IMR-90 (cell line): ENCODE results near the gene FBXW12.

Source experiments
- CEBPB ChIP-seq: IDR thresholded peaks from 2 replicates; pipeline ENCODE4 v1.6.1; 2012; ENCODE audit warnings: low read depth, low read length, improper control_type of control experiment
- CHD1 ChIP-seq: IDR thresholded peaks from 2 replicates; pipeline ENCODE4 v1.6.1; 2012; ENCODE audit warnings: low read depth, low read length, improper control_type of control experiment
- CTCF ChIP-seq: conservative IDR thresholded peaks from 2 replicates; pipeline ENCODE4 v1.5.1; 2012; ENCODE audit warnings: mild to moderate bottlenecking, low read depth, low read length, improper control_type of control experiment
- ELK1 ChIP-seq: fragments of 150-350 bp; IDR thresholded peaks from 2 replicates; pipeline ENCODE4 v1.6.1; 2016; ENCODE audit warnings: low read depth, mild to moderate bottlenecking, low read length, moderate library complexity, borderline replicate concordance
- MXI1 ChIP-seq: IDR thresholded peaks from 2 replicates; pipeline ENCODE4 v1.6.1; 2012; ENCODE audit warnings: low read depth, mild to moderate bottlenecking, low read length, moderate library complexity, borderline replicate concordance
- POLR2A ChIP-seq: IDR thresholded peaks from 2 replicates; pipeline ENCODE4 v1.6.1; 2012; ENCODE audit warnings: mild to moderate bottlenecking, low read depth, low read length
- RAD21 ChIP-seq: IDR thresholded peaks from 2 replicates; pipeline ENCODE4 v1.6.1; 2012; ENCODE audit warnings: low read length, improper control_type of control experiment
- RCOR1 ChIP-seq: IDR thresholded peaks from 2 replicates; pipeline ENCODE4 v1.6.1; 2012; ENCODE audit warnings: mild to moderate bottlenecking, low read length, improper control_type of control experiment; ENCODE audit not compliant: insufficient replicate concordance
- RFX5 ChIP-seq: IDR thresholded peaks from 2 replicates; pipeline ENCODE4 v1.8.0; 2012; ENCODE audit warnings: low read depth, mild to moderate bottlenecking, low read length, moderate library complexity
- SMC3 ChIP-seq: fragments of 150-350 bp; IDR thresholded peaks from 2 replicates; pipeline ENCODE4 v1.6.1; 2016; ENCODE audit warnings: low read depth, mild to moderate bottlenecking, antibody characterized with exemption, low read length, moderate library complexity
- USF2 ChIP-seq: fragments of 150-350 bp; IDR thresholded peaks from 2 replicates; pipeline ENCODE4 v1.6.1; 2017; ENCODE audit warnings: mild to moderate bottlenecking, antibody characterized with exemption, low read length, low read depth

- no peak for TF ChIP-seq CEBPB
- TF ChIP-seq USF2 = no peak
- TF ChIP-seq CTCF = no peak
- TF ChIP-seq POLR2A = no peak
- no peak for TF ChIP-seq SMC3
- TF ChIP-seq MXI1 = no peak
- no peak for TF ChIP-seq RAD21
- no peak for TF ChIP-seq ELK1
- no peak for TF ChIP-seq RFX5
- TF ChIP-seq RCOR1 = no peak
- no peak for TF ChIP-seq CHD1
Observed at GRCh38 chr3:48419597-48419996, 47.6 kb downstream of the FBXW12 start.
